GM18508 (cell line): ENCODE measurements around the gene MYRIP.
"Not testable (repeated sequence)": the region's sequence is repeated elsewhere in the genome, so short reads cannot be mapped to it uniquely, and the experiment has no call there.

Experiments
- ATAC-seq: cut with Tn5 transposase; IDR thresholded peaks from one replicate; pipeline ENCODE4 v1.9.1; 2021; ENCODE audit warnings: moderate number of reproducible peaks; ENCODE audit not compliant: insufficient read depth, unreplicated experiment

The MYRIP gene

DNA sequence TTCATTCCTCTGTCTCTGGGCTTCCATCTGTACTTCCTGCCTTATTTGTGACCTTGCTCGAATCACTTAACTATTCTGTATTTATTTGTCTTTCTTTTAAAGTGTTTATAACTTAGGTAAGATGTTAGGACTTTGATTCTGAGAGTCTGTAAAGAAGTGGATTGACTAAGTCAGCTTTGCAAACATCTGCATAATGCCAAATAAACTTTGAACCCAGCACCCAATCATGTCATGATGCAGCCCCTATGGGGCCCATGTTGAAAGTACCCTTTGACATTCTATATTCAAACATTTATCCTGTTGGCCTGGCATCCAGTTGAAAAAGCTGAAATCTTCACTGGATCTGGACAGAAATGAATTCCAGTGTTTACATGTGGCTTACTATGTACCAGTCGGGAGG is 3.8 kb upstream of the MYRIP start:
- no peak for ATAC-seq

DNA sequence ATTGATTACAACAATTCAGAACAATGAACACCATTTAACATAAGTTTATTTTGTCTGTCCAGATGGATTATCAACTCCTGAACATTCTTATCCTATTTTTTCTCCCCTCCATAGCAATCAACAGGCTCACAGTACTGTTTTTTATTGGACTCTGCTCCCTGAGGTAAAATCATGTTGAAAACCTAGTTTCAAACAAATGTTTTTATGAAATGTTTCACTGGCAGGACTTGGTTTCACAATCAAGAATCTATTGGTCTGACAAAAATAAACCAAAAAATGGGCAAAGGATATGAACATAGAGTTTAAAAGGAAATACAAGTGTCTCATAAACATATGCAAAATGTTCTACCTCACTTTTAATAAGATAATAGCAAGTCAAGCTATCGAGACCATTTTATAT is 2.6 kb upstream of the MYRIP start:
- no peak for ATAC-seq

DNA sequence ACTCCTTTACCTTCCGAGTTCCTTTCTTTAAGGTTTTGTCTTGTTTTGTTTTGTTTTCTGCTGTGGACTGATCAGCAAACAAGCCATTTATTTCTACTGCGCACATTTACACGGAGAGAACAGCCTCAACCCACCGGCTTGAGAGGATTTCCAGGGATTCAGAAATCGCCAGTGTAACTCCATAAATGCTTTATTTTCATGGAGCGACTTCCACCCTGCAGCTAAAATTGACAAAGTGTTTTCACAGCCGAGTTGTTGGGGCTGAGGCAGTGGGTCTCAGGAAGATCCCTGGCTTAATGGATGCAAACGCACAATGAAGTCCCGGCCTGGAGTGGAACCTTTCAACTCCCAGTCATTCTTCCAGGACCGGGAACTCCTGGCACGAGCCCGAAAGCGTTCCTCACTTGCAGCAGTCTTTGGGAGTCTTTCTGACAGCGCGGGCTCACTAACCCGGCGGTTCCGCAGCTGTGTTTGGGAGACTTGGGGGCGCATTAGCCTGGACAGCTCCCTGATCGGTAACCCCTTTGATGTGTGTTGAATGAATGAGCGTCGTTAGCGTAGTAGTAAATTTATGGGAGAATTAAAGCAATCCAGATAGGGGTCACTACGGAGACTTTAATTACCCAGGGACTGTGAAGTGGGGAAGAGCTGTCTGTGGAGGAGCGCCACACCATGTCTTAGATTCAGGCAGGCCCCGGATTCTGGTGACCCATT is 785 bp upstream of the MYRIP start:
- ATAC-seq = no peak

DNA sequence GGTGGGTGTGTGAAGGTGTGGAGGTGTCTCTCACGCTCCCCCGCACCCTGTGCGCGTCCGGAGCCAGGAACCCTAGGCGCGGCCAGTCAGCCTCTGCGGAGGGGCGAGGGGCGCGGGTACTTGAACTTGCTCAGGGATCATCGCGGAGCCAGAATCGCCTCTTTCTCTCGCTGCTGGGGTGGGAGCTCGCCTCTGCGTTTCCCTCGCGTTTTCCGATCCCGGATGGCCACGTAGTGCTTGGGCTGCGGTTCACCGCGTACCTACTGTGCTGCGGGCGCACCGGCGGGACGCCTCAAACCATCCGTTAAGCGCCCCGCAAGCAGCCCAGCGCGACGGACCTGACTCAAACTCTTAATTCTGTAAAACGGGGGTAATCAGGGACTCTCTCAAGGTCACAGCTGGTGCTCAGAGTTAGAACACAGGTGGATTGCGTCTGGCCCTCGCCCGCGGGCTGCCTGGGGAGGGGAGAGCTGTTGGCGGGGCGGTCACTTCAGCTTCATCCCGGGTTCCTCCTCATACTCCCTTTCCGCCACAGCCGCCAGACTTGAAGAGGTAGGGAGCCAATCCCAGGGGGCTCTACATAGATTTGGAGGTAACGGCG is 686 bp downstream of the MYRIP start:
- no peak for ATAC-seq

DNA sequence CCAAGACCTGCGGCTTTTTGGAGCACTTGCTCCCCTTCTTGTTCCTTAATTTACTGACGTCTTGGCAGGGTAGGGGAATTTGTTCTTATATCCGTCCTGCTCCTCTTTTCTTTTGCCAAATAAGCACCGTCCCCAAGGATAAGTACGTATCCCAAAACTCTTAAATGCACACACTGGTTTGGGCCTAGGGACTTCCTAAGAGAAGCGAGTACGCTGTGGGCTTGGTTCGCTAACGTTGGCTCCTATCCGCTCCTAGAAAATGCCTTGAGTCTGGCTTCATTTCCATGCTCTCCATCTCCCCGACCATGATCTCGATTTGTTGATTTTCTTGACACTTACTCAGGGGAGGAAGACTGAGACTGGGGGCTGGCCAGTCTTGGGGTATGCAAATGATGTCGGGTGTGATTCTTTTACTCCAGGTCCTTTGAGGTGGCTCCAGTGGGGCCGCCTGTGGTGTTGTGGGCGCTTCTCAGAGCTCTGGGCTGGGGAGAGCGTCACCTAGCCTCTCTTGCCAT is 1.3 kb downstream of the MYRIP start:
- no peak for ATAC-seq

DNA sequence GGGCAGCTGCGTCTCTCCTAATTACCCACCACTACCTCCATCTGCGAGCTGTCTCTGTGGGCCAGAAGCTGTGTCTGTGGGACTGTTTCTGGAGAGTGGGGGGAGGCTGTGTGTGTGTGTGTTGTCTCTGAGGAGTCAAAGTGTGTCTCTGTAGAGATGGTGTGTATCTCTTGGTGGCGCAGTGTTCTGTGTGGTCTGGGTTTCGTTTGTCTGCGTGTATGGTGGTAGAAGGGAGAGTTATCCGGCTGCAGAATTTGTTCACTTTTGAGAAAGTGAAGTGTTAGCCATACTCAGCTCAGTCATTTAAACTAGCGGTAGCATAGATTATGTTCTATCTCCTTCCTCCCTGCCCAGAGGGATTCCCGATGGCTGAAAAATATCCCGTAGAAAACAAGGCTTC is 2.2 kb downstream of the MYRIP start:
- no peak for ATAC-seq

DNA sequence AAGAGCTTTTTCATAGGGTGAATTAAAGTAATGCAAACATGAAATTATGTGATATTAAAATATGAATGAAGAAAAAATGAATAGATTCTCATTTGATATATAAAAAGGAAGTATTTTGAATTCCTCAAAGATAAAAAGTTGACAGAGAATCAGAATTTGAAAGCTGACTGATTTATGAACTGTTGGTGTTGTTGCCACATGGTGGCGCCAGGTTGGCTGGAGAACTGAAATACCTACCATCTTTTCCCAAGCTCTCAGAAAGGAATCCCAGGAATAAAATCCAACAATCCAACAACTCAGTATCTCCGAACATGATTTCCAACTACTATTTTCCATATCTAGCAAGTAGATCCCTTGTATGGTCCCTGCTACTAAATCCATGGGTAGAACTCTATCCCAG is 3.1 kb downstream of the MYRIP start:
- ATAC-seq = no peak

DNA sequence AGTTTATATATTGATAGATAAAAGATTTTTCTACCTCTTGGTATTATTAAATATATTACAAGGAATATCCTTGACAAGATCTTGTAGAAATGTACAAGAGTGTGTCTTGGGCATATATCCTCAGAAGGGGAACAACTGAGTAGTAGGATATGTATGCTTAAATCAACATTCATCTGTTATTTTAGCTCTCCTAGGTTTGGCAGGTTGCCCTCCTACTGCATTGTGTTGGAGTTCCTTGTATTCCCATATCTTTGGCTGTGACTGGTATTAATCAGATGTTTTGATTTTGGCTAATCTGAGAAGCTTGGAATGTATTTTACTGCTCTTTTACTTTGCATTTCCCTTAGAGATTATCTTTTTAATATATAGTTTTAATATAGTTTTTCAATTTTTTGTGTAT is 4.6 kb downstream of the MYRIP start:
- no peak for ATAC-seq

DNA sequence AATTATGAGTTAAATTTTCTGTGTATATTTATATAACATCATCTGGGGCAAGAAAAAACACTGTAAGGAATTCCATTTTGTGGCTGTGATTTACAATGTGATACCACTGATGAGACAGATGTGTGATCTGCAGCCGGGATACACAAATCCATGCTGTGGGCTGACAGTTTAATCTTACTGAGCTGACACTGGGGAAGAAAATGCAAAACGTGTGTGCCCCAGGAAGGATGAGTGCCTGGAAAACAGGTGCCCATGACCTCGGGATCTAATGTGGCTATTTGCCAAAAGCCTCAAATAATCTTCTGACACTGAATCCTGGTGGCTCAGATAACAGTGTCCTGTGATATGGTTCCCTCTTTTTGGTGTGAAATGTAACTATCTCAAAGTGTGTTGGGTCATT is 10.5 kb downstream of the MYRIP start:
- ATAC-seq = no peak

DNA sequence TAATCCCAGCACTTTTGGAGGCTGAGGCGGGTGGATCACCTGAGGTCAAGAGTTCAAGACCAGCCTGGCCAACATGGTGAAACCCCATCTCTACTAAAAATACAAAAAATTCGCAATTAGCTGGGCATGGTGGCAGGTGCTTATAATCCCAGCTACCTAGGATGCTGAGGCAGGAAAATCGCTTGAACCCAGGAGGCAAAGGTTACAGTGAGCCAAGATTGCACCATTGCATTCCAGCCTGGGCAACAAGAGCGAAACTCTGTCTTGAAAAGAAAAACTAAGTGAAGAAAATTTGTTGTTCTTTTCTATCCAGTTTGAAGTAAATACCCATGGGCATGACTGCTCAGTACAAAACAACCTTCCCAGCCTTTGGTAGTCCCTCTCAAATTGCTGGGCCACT is 24.4 kb downstream of the MYRIP start:
- not testable (repeated sequence) for ATAC-seq

DNA sequence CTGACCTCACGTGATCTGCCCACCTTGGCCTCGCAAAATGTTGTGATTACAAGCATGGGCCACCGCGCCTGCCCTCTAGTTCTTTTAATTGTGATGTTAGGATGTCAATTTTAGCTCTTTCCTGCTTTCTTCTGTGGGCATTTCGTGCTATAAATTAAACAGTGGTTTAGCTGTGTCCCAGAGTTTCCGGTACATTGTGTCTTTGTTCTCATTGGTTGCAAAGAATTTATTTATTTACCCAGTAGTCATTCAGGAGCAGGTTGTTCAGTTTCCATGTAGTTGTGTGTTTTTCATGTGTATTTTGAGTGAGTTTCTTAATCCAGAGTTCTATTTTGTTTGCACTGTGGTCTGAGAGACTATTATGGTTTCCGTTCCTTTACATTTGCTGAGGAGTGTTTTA is 30.1 kb downstream of the MYRIP start:
- ATAC-seq = no peak

DNA sequence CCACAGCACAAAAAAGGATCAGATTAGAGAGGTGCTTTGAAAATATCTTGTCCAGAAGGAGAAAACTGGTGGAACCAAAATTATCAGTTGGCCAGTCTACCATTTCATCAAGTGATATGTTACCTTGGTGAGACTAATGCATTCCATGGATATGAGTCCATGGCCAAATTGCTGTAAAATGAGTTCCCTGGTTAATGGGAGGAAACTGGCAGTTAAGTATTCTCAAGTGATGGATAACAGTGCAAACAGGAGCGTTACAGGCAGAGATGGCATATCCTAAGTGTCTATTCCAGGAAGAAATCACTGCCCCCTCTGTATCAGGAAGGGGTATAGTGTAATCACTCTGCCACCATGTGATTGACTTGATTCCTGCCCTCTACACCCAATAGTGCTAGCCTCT is 34.0 kb downstream of the MYRIP start:
- ATAC-seq = no peak

DNA sequence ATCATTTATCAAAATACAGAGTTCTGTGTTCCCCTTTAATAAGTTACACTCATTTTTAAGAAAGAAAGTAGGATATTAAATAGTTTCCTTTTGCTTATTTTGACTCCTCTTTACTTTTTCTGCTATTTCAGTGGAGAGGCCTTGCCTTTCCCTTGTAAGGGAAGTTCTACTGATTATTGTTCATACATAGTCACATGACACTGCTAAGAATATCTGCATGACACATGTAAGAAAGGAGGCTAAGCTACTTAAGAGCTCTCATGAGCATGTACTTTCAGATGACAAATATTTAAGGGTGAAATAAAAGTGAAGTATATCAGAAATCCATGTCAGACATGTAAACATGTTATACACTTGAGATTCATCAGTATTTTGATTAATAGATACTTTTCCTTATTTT is 39.0 kb downstream of the MYRIP start:
- no peak for ATAC-seq

DNA sequence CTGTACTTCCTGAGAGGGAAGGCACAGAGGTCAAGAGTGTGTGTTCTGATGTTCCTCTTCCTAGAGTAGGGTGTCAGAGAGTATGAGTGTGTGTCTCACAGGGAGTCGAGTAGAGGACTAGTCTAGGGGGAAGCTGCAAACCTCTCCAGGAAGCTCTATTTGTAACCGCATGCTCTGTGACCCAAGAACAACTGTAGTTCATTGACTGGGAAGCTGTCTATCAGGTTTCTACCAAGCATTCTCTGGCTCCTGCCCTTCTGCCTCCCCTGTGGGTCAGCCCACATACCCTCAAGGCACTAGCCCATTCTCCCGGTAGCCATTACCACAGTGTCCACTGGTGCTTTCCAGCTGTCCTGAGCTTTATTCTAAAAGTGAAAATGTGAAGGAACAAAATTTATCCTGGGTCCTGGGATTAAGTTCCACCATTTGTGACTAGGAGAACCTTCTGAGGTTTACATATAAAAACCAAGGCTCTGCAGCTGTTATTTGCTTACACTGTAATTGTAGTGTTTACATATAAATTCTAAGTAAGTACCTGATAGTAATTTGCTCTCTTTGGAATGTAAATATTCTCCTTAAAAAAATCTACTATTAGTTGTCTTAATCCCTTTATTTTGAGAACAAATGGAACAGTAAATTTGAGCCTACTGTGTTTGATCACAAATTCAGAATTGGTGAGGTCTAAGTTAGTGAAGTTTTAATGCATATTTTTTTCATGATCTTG is 40.7 kb downstream of the MYRIP start:
- ATAC-seq = no peak

DNA sequence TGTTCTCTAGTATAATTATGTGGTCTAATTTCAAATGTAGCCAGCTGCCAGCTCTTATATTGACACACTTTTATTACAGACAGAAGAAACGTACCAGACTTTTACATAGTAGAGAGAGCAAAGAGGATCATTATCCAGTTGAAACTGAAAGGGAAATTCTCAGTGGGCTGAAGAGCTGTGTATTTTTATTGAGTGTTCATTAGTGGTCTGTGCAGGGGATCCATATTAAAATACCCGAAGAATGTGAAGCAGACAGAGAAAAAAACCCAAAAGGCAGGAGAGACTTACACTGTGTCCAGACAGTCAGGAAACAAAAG is 41.3 kb downstream of the MYRIP start:
- ATAC-seq = no peak

DNA sequence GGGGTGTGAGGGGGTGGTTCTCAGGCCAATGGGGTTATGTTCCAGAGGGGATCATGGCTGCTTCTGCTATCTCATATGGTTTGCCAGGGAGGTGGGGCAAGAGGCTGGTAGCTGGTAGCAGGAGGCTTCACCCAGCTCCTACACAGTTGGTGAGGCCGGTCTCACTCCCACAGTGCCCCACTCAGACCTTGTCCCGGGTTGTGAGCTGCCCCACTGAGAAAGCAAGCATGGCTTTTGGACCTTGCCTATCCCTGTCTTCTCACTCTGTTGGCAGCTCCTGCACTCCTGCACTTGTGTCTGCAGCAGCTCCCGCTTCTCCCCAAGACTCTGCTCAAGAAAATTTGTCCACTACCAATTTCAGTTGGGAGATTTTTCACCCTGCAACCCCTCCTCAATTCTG is 46.1 kb downstream of the MYRIP start:
- ATAC-seq = no peak

DNA sequence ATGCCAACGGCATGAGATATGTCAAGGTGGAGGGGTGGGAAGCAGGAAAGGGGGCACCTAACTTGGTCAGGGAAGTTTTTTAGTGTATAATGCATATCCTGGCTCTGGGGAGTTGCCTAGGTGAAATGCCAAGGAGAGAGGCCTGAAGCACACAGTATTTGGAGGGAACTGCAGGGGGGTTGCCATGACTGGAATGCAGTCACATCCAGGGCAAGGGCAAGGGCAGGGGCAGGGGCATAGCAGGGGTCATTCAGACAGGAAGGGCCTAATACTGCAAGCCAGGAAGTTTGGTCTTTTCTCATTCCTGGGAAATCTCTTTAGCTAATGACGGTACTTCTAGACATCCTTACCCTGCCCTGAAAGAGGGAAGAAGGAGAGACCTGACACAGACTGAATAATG is 60.5 kb downstream of the MYRIP start:
- no peak for ATAC-seq

DNA sequence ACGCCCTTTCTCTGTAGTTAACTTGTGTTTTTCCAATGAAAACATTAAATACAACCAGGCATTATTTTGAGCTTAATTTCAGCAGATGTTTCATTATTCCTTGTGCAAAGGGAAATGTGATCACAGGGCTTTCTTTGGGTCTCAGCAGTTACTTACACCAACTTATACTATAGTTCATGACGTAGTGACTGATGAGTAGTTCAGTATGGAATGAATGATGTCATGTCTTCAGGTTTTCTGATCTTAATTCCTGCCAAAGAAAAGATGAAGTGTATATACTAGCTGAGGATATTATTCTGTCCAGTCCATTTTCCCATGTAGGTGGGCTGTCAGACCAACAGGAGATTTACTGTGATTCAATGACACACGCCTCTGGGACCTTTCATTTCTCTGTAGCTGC is 61.3 kb downstream of the MYRIP start:
- ATAC-seq = no peak

DNA sequence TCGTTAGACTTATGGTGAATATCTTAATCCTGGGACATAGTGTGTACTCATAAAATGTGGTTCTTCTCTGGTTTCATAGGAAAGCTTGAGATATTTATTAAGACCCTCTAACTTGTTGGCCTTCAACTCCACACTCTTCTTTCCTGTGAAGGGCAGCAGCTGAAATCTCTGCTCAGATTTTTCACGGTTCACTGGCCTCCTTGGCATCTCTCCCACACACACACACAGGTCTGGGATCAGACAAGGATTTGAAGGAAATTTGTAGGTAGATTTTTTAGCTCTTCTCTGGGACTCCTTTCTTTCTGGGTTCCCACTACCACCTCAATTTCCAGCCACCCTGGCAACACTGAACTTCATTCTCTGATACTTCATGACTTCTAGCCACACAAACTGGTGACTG is 70.2 kb downstream of the MYRIP start:
- ATAC-seq = no peak

DNA sequence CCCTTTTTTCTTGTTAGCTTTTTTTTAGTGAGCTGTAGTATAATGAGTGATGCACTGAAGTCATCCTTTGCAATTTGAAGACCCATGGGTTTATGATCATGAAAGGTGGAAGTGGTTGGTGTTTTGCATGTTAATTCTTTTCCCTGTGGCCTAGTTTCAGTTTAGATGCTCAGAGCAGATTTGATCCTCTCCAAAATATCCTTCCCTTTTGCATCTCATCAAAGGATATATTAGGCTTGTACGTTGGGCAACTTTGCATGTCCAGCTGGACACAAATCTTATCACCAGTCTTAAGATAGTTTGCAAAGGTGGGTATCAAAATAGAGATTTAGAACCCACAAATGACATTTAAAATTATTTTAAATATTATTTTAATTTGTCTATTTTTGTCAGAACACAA is 72.7 kb downstream of the MYRIP start:
- no peak for ATAC-seq

DNA sequence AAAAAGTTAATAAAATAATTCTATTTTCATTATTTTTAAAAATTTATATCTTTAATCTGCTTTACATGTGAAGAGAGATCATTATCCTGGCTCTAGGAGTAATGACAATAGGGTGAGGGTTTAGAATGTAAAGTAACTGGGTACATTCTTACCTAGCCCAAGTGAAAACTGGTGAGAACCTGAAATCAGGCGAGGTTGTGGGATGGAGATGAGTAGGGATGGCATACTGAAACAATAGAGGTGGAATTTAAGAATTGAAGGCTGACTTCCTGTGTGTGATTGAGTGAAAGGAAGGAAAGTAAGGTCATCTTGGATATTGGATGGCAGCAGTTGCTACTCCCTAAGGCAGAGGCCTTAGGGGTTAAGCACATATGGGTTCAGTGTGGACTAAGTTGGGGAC is 82.7 kb downstream of the MYRIP start:
- ATAC-seq = no peak

DNA sequence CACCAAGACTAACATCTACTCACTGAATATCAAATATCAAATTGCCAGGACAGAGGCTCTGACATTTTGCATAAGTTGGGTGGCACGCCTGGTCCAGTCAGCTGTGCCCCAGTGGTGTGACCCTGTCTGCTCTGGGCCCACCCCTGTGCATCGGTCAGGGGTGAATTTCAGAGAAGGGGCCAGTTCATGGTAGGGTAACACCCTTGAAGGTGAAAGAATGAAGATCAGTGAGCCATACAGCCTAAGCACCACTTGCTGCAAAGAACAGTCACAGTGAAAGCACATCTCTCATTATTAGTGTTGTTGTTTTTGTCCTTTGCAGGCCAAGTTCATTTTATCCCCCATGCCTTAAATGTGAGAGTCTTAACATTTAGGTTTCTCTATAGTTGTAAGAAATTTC is 86.8 kb downstream of the MYRIP start:
- no peak for ATAC-seq
